GM23338 (cell line): ENCODE measurements around the gene XIST.

Experiments
- CTCF ChIP-seq, 2 experiments: fragments of 200-600 bp in 1 of 2; sonication (generic) in 1 of 2; conservative IDR thresholded peaks; 2 replicates each; pipeline versions ENCODE4 v1.5.1 to v1.6.1; 2016 to 2017; ENCODE audit warnings: antibody characterized with exemption in 2 of 2, low read depth in 2 of 2, mild to moderate bottlenecking in 2 of 2, moderate library complexity in 1 of 2
- EZH2 ChIP-seq: fragments of 200-600 bp; sonication (generic); IDR thresholded peaks from one replicate; pipeline ENCODE4 v1.8.0; 2017; ENCODE audit warnings: antibody characterized with exemption, mild to moderate bottlenecking, low read depth; ENCODE audit not compliant: unreplicated experiment

GRCh38 chrX:73832319-73832718 is 20.2 kb downstream of the XIST start:
- TF ChIP-seq EZH2 = no peak
- no peak for TF ChIP-seq CTCF (conservative IDR thresholded peaks at IDR 0.05; ENCODE audit: low read depth in 2 of 2)
